Mesodermal cell (in vitro differentiated cells): ENCODE data around the gene SLC36A4. TPM values are rescaled to one million over a fixed set of nuclear protein-coding genes. Genes with fewer than 3 reads are reported as not detected.
A peak's percentile ranks its signal among the peaks of the same experiment; 100 is the strongest.
"Not testable (repeated sequence)": the region's sequence is repeated elsewhere in the genome, so short reads cannot be mapped to it uniquely, and the experiment has no call there.

Source experiments
- H3K27ac ChIP-seq: 2 replicates; pipeline ENCODE4 v1.7.0; 2013; ENCODE audit warnings: mild to moderate bottlenecking, low read depth, low read length, moderate library complexity; ENCODE audit not compliant: severe bottlenecking
- H3K36me3 ChIP-seq: 2 replicates; pipeline ENCODE4 v1.7.1; 2013; ENCODE audit warnings: mild to moderate bottlenecking, low read length, moderate library complexity; ENCODE audit not compliant: control insufficient read depth, insufficient read depth
- H3K4me1 ChIP-seq: one replicate; pipeline ENCODE4 v1.7.1; 2013; ENCODE audit warnings: mild to moderate bottlenecking, low read length; ENCODE audit not compliant: insufficient read depth, control insufficient read depth, poor library complexity, severe bottlenecking
- H3K4me3 ChIP-seq: 2 replicates; pipeline ENCODE4 v1.7.0; 2013; ENCODE audit warnings: low read length, control low read depth, mild to moderate bottlenecking; ENCODE audit not compliant: insufficient read depth, poor library complexity, severe bottlenecking; ENCODE audit errors: extremely low read depth
- H3K9me3 ChIP-seq: 2 replicates; pipeline ENCODE4 v1.7.1; 2013; ENCODE audit warnings: mild to moderate bottlenecking, low read length, moderate library complexity; ENCODE audit not compliant: control insufficient read depth
- WGBS, 2 experiments: methylation state at CpG; one replicate each; pipeline ENCODE4 v1.1.5; 2013; ENCODE audit warnings: missing lambda C conversion rate in 2 of 2; ENCODE audit not compliant: insufficient coverage in 2 of 2; 5-methylcytosine and 5-hydroxymethylcytosine counted together
- polyA plus RNA-seq, 2 experiments: library from polyadenylated mRNA; stranded (reverse); fragments of 50-300 nt; gene quantifications; one replicate each; pipeline ENCODE4 v1.2.3, GENCODE V29; 2013

Gene SLC36A4
- 41.9 TPM for polyA plus RNA-seq (2013, experiment 1 of 2)
- polyA plus RNA-seq (2013, experiment 2 of 2): 48.4 TPM

- 0% methylated on average over 48 to 73 of the region's 81 CpGs for WGBS, 2 experiments
- H3K27ac ChIP-seq: peak within 1 kb of the TSS; percentile 99
- H3K4me3 ChIP-seq: peak within 1 kb of the TSS; percentile 80
- no peaks in the 10 kb centered on the region for H3K4me1 ChIP-seq
- H3K36me3 ChIP-seq: peaks cover 7% of the 10 kb centered on the region
- no peaks in the 10 kb centered on the region for H3K9me3 ChIP-seq
Observed at GRCh38 chr11:93197380-93198214, at the start of gene SLC36A4. TSS of gene SLC36A4 (minus strand) at chr11:93197991. CDS start at chr11:93197832, 159 bp downstream.

DNA sequence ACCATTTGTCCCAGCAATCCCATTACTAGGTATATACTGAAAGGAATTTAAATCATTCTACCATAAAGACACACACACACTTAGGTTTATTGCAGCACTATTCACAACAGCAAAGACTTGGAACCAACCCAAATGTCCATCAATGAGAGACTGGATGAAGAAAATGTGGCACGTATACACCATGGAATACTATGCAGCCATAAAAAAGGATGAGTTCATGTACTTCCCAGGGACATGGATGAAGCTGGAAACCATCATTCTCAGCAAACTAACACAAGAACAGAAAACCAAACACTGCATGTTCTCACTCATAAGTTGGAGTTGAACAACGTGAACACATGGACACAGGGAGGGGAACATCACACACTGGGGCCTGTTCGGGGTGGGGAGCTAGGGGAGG, 49.0 kb upstream of the SLC36A4 start:
- H3K27ac ChIP-seq: not testable (repeated sequence)

DNA sequence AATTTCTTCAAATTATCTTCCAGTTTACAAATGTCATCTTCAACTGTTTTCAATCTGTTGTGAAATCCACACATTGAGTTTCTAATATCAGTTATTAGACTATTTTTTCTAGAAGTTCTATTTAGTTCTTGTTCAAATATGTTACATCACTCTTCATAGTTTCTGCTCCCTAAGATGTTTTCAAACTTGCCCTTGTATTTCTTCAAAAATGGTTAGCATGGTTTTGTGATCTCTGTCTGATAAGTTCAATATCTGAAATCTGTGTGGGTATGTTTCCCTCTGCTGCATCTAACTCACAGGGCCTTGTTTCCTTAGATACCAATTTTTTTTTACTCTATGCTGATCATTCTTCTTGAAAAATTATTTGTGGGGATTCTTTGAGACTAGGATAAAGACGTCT, 46.2 kb upstream of the SLC36A4 start:
- Histone ChIP-seq H3K27ac (no peak overlapping the region), H3K4me3 (no peak overlapping the region), H3K4me1 (no peaks in the 10 kb centered on the region), H3K36me3 (no peaks in the 10 kb centered on the region), H3K9me3 (no peaks in the 10 kb centered on the region)
- no CpG with 5 or more reads among the region's 1 CpG for WGBS, 2 experiments

More for the DNA sequence above, 49.0 kb upstream of the SLC36A4 start:
- not testable (repeated sequence) for H3K36me3 ChIP-seq, H3K4me1 ChIP-seq, H3K9me3 ChIP-seq, H3K4me3 ChIP-seq
- 93% methylated on average over 2 of the region's 3 CpGs; no CpG with 5 or more reads in 1 of the 2 experiments for whole genome bisulfite sequencing, 2 experiments

DNA sequence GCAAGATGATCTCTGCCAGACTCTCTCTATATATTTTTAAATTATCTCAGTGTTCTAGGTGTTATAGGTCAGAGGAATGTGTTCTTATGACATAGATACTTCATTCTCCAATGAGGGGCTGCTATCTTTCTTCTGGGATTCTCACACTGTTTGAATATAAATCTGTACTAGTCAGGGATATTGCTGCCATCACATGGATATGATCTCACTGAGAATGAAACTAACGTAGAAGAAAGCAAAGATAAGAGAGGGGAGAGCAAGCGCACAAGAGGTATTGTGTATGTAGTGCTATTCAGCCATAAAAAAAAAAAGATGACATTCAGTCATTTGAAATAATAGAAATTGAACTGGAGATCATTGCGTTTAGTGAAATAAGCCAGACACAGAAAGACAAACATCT, 42.2 kb upstream of the SLC36A4 start:
- Histone ChIP-seq H3K36me3 (no peaks in the 10 kb centered on the region), H3K27ac (no peak overlapping the region), H3K9me3 (no peaks in the 10 kb centered on the region), H3K4me1 (no peaks in the 10 kb centered on the region), H3K4me3 (no peak overlapping the region)
- 65 to 78% methylated on average over 2 to 3 of the region's 3 CpGs for WGBS, 2 experiments

DNA sequence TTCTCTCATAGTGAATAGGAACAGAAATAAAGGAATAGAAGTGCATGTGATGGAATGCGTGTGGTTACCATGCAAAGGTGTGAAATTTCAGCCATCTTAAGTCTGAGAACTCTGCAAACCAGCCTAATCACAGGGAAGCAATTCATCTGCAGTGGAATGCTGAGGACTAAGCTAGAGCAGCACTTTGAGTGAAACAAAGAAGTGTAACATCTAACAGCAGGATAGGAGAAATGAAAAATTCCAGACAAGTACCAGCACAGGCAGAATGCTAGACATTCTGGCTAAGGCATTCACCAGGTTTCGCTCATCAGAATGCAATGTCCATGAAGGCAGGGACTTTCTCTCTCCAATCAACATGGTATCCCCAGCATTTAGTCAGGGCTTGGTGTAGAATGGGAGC, 41.2 kb upstream of the SLC36A4 start:
- H3K27ac ChIP-seq: no peak overlapping the region
- H3K36me3 ChIP-seq: no peaks in the 10 kb centered on the region
- H3K9me3 ChIP-seq: no peaks in the 10 kb centered on the region
- 76 to 100% methylated on average over 1 to 2 of the region's 2 CpGs for WGBS, 2 experiments
- no peaks in the 10 kb centered on the region for H3K4me1 ChIP-seq
- H3K4me3 ChIP-seq: no peak overlapping the region

- no peak overlapping the region for H3K27ac ChIP-seq
- no peak overlapping the region for H3K4me3 ChIP-seq
- H3K9me3 ChIP-seq: no peaks in the 10 kb centered on the region
- no peaks in the 10 kb centered on the region for H3K4me1 ChIP-seq
- WGBS, 2 experiments: 49 to 55% methylated on average over 7 to 8 of the region's 10 CpGs
- no peaks in the 10 kb centered on the region for H3K36me3 ChIP-seq
Observed at GRCh38 chr11:93236741-93237675, 39.2 kb upstream of the SLC36A4 start.

GRCh38 chr11:93234602-93235207, 36.9 kb upstream of the SLC36A4 start:
- H3K27ac ChIP-seq: no peak overlapping the region
- WGBS, 2 experiments: 22 to 25% methylated on average over 4 of the region's 4 CpGs
- H3K4me3 ChIP-seq: no peak overlapping the region
- no peaks in the 10 kb centered on the region for H3K4me1 ChIP-seq
- no peaks in the 10 kb centered on the region for H3K36me3 ChIP-seq
- H3K9me3 ChIP-seq: no peaks in the 10 kb centered on the region

DNA sequence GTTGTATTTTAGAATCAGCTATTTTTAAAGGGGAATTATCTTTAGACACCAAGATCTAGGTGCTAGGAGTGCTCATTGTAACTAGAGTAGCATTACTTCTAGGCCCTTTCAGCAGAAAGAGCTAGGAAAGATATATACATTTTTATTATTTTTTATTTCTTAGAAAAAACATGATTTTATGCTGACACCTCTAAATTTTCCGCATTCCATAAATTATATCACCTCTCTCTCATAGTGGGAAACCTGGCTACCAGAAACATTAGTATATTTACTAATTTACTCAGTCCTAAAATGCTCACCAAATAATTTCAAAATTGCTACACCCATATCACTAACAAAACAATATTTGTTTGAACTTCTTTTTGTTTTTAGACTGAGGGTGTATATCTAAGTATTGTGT, 32.1 kb upstream of the SLC36A4 start:
- Histone ChIP-seq H3K9me3 (no peaks in the 10 kb centered on the region), H3K4me3 (no peak overlapping the region), H3K27ac (no peak overlapping the region), H3K36me3 (no peaks in the 10 kb centered on the region), H3K4me1 (no peaks in the 10 kb centered on the region)
- 90 to 100% methylated on average over 1 of the region's 1 CpG for WGBS, 2 experiments

DNA sequence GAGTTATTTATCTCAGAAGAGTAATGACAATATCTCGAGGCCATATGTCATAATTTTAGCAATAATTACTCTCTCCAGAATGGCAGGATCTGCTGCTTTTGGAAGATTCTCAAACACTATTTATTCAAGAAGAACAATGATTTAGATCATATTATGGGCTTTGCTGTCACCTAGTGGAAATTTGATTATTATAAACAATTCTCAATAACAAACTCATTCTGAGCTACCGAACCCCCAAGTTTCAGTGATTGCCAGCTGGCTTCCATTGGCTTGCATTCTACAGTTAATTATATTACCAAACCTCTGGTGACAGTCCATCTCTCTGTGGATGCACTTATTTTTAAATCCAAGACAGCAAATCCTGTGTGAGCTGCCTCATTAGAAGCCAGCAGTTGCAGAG, 27.9 kb upstream of the SLC36A4 start:
- Histone ChIP-seq H3K4me3 (no peak overlapping the region), H3K9me3 (no peaks in the 10 kb centered on the region), H3K4me1 (no peaks in the 10 kb centered on the region), H3K36me3 (no peaks in the 10 kb centered on the region), H3K27ac (no peak overlapping the region)
- WGBS, 2 experiments: 83 to 100% methylated on average over 1 of the region's 2 CpGs

DNA sequence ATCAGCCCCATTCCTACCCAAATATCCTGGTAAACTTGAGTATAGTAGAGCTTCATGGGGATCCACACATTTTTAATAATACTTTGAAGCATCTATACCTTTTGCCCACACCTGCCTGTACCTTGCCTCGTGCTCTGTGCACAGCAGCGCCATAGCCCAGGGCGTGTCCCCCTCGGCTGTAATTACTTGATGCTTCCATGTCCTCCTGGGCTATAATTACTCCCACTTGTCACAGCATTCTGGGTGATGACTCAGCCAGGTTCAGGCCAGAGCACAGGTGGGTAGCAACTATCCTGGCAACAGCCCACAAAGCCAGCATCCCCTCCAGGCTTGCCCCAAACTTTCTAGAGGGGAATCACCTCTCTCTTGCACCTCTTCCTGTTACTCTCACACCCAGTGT, 23.7 kb upstream of the SLC36A4 start:
- Histone ChIP-seq H3K36me3 (no peaks in the 10 kb centered on the region), H3K4me3 (no peak overlapping the region), H3K4me1 (no peaks in the 10 kb centered on the region), H3K9me3 (no peaks in the 10 kb centered on the region), H3K27ac (no peak overlapping the region)
- 94 to 95% methylated on average over 4 of the region's 4 CpGs for WGBS, 2 experiments
